DOHH2 (cell line): ENCODE measurements around the gene TMEM53.

Experiments
- CTCF ChIP-seq: fragments of 200-600 bp; sonication (generic); IDR thresholded peaks from one replicate; pipeline ENCODE4 v1.5.1; 2014; ENCODE audit warnings: antibody characterized with exemption, mild to moderate bottlenecking, low read depth, low read length; ENCODE audit not compliant: poor library complexity, severe bottlenecking
- EZH2phosphoT487 ChIP-seq: fragments of 200-600 bp; sonication (generic); IDR thresholded peaks from 2 replicates; pipeline ENCODE4 v1.6.1; 2017; ENCODE audit warnings: borderline replicate concordance, mild to moderate bottlenecking, antibody characterized with exemption, low read length, moderate library complexity, mixed read lengths

DNA sequence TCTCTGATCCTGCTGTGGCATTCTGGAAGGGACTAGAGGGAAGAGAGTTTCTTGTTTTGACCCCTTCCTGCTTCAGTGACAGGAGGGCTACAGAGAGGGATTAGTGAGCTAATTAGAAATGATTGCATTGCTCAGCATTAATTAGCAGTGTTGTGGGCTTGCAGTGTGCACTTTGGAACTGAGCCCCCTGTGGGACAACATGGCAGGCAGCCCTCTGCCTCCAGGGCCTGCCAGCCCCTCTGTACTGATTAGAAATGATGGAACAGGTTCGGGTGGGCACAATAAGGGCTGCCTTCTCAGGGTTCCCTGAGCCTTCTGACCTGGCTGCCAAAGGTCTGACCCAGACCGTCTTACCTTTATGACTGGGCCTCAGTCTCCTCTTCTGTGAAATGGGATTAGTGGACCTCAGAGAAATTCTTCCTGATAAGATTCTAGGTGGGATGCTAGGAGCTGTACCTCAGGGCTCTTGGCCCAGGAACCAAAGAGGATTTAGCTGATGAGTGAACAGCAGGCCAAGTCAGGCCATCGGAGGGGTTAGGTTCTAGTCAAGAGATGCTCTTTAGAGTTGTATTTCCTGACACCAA, 39.6 kb downstream of the TMEM53 start:
- TF ChIP-seq CTCF = no peak
- no peak for TF ChIP-seq EZH2phosphoT487
